ENCODE measurements around the gene COMMD7.
A peak's percentile ranks its signal among the peaks of the same experiment; 100 is the strongest.

Gene COMMD7

GRCh38 chr20:32675223-32675975 is 67.9 kb downstream of the COMMD7 start:
- no peak for ATAC-seq

- ATAC-seq: peak; percentile 52 to 57
Observed at GRCh38 chr20:32674362-32674789, 68.9 kb downstream of the COMMD7 start.

- ATAC-seq: peak; percentile 61 to 62
Observed at GRCh38 chr20:32672982-32673851, 70.0 kb downstream of the COMMD7 start.

- ATAC-seq: no peak
Observed at GRCh38 chr20:32672394-32672981, 70.8 kb downstream of the COMMD7 start.

DNA sequence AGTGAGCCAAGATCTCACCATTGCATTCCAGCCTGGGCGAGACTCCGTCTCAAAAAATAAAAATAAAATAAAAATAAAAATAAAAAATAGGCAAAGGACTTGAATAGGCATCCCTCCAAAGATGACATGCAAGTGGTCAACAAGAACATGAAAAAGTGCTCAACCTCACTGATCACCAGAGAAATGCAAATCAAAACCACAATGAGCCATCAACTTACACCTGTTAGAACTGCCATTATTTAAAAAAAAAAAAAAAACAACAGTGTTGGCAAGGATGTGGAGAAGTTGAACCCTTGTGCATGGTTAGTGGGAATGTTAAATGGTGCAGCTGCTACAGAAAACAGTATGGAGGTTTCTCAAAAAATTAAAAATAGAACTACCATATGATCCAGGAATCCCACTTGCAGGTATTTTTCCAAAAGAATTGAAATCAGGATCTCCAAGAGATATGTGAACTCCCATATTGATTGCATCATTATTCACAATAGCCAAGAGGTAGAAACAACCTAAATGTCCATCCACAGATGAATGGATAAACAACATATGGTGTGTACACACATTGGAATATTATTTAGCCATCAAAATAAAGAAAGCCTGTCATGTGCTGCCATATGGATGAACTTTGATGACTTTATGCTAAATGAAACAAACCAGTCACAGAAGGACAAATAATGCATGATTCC is 72.4 kb downstream of the COMMD7 start:
- ATAC-seq: no peak

DNA sequence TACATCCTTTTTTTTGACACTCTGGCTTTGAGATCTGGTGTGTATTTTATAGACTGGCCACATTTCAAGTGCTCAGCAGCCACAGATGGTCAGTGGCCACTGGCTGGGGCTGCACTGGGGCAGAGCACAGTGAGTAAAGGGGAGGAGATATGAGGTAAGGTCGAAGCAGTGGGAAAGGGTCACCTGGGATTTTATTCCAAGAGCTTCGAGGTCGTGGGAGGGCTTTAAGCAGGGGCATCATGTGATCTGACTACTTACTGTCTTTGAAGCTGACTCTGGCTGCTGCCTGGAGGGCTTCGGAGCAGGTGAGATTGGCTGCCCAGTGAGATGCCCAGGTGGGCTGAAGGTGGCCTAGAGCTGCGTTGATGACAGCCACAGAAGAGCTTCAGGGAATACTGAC is 76.2 kb downstream of the COMMD7 start:
- ATAC-seq: no peak

- no peak for ATAC-seq
Observed at GRCh38 chr20:32664678-32665159, 78.5 kb downstream of the COMMD7 start.

DNA sequence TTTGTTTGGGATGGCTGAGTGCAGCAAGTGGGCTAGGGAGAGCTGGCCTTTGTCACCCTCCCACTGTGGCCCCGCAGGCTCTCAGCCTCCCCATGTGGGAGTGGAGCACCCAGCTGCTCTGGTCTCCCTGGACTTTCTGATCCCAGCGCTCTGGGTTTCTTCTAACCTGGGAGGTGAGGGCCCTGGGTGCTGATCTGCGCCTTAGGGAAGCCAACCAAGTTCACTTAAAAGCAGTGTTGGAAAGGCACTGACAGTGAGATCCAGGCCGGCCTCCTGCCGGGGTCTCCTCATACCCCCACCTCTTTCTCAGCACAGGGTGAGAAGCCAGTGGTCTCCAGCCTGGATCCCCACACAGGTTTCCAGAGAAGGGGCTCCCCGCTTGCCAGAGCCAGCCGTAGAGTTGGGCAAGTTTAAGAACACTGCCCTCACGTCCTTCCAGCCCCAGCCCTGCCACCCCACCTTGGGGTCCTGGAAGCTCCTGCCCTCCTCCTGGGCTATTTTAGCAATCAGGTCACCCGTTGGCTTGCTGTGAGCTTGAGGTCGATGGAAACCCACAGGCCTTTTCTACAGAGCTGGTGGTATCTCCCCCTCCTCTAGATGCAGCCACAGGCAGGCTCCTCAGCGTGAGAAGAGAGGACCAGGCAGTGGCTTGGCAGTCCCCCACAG is 79.1 kb downstream of the COMMD7 start:
- ATAC-seq: no peak

- no peak for ATAC-seq
Observed at GRCh38 chr20:32663335-32664011, 79.8 kb downstream of the COMMD7 start.

- no peak for ATAC-seq
Observed at GRCh38 chr20:32661820-32662528, 81.3 kb downstream of the COMMD7 start.

GRCh38 chr20:32660661-32661060 is 82.6 kb downstream of the COMMD7 start:
- no peak for ATAC-seq

DNA sequence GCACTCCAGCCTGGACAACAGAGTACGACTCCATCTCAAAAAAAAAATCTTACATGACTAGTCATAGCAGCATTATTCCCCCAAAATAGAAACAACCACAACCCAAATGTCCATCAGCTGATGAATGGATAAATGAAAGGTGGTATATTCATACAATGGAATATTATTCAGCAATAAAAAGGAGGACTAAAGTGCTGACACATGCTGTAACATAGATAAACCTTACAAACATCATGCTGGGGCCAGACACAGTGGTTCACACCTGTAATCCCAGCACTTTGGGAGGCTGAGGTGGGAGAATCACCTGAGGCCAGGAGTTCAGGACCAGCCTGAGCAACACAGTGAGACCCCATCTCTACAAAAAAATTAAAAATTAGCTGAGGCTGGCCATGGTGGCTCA is 86.4 kb downstream of the COMMD7 start:
- no peak for ATAC-seq

- ATAC-seq: peak; percentile 18 to 46
Observed at GRCh38 chr20:32655903-32656512, 87.3 kb downstream of the COMMD7 start.

- peak; percentile 93 to 95 for ATAC-seq
Observed at GRCh38 chr20:32652739-32653526, 90.3 kb downstream of the COMMD7 start.

Measured in activated CD4-positive, CD25-positive, alpha-beta regulatory T cell treated with anti-CD3 and anti-CD28 coated beads, Interleukin-2, amount 50 U/mL, for 24 hours (primary cell).